ENCODE data around the gene TAF1A.
A peak's percentile ranks its signal among the peaks of the same experiment; 100 is the strongest.
"Not testable (repeated sequence)": the region's sequence is repeated elsewhere in the genome, so short reads cannot be mapped to it uniquely, and the experiment has no call there.

The TAF1A gene

DNA sequence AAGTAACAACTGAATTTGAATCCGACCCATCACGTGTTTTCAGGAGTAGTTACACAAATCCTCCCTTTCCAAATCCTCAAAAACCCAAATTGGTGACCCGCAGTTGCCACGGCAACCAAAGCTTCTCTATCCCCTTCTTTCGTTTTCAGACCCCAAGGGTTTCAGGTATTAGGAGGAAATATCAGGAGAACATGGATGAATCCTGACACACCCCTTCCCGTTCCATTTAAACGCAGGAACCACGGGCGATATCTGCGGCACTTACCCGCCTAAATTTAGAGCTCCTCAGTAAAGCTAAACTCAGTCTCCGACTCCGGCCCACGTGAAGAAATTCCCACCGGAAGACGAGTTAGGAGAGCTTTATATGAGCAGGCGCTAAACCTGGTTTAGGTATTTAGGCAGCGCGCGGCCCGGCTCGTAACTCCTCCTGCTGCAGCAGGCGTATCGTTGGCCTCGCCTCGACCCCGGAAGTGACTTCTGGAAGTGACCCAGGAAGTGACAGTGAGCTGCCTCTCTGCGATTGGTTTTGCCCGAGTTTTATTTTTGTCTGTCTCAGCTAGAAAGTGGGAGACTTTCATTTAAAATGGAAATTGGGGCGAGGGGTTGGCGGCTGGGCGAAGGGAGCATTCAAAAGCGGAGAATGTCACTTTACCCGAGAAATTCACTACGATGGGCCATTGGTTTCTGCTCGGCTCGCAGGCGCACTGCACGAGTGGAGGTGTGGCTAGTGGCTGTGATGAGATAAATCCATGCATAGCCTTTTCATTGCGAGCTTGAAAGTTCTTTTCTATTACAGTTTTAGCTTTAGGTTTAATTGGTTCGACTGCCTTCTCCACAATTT is at the start of gene TAF1A:
Gene TAF1A, minus strand, starts transcription at position 472 of the 841 bp plus-strand sequence.
- peak; percentile 38 for DNase-seq (ENCODE audit: low read depth, low spot score)

DNA sequence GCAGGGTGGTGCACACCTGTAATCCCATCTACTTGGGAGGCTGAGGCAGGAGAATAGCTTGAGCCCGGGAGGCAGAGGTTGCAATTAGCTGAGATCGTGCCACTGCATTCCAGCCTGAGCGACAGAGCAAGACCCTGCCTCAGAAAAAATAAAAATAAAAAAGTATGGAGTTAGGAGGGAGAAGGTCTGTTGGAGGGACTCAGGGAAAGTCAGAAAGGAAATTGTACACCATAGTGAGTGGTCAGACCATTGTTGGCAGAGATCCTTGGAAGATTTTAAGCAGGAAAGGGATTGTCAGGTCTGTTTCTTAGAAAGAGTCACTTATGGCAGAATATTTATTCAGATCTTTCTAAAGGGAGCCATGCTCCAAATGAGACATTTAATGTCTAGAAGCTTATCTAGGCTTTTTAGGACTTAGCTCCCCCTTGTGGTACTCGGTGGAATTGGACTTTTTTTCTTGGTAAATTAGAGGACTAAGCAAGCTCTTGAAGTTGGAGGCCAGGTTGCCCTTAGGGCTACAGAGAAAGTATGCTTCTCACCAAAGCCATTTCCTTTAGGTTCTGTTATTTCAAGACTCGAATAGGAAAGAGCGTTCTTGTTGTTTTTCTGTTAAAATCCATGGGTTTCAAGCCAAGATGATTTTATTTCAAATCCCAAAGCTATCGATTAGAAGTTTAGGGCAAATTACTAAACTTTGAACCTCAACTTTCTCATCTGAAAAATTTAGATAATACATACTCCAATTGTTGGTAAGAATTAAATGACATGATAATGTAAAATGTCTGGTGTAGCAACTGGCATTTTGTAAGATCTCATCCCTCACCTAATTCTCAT is 44.7 kb upstream of the TAF1A start:
- DNase-seq (ENCODE audit: low read depth, low spot score), result peak; percentile 48

- no peak for DNase-seq (ENCODE audit: low read depth, low spot score)
These were observed 43.0 kb upstream of the TAF1A start for GRCh38 chr1:222632749-222633148.

DNA sequence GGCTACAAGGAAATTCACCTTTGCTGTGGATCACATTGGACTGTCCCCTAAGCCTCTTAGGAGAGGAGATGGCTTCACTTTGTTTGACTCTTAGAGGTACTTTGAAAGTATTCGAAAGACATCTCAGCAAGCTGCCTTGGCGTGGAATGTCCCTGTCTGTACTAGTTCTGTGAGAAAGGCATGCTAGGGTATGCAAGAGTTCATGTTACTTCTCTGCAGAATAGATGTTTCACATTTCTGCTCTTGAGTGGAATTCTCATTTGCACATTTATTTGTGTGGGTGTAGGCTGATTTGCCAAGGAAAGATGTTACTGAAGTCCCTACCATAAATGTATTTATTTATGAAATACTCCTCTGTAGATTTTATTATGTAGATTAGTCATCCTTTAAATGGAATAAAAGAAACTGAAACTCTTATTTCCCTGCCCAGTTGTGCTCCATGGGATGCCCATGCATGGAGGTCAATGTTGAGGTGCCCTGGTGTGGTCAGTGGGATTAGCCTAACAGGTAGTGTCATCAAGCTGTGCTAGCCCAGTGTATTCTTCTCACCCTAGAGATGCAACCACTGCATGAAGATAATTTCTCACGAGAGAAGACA is 42.0 kb upstream of the TAF1A start:
- no peak for DNase-seq (ENCODE audit: low read depth, low spot score)

GRCh38 chr1:222629921-222630535 is 40.3 kb upstream of the TAF1A start:
- no peak for DNase-seq (ENCODE audit: low read depth, low spot score)

- DNase-seq (ENCODE audit: low read depth, low spot score), result no peak
These were observed 37.5 kb upstream of the TAF1A start for GRCh38 chr1:222627232-222627631.

- DNase-seq (ENCODE audit: low read depth, low spot score), result no peak
These were observed 34.5 kb upstream of the TAF1A start for GRCh38 chr1:222624214-222624613.

DNA sequence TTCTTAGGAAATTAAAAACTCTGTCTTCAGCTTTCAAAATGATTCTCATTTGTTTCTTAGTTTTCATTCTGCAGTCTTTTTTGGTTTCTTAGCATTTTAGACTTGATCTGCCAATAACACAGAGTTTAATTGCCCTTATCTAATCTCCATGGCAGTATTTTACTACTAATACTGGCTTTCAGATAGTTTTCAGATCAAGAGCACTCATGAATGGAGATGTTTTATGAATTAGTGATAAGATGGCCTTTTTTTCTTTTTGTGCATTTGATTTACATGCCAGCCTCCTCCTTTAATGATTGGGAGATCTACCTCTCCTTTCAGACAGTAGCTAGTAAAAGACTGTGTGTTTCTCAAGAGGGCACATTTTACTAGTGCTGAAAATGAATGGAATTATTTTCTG is 33.7 kb upstream of the TAF1A start:
- no peak for DNase-seq (ENCODE audit: low read depth, low spot score)

DNA sequence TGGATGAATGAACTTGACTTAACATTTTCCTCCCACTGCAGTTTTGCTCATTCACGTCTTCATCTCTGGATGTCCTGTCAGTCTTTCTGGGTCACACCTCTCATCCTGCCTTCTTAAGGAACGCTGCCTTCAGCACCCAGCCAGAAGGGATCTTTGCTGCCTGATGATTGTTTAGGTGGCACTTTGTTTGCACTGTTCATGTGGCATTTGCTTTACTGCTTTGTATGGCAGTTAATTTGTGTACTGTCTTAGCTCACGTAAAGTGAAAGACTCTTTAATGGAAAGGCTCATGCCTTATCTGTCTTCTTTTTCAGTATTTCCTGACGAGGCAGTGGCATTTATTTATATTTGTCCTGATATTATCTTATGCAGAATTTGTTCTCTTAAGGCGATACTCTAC is 33.0 kb upstream of the TAF1A start:
- DNase-seq (ENCODE audit: low read depth, low spot score), result no peak

- no peak for DNase-seq (ENCODE audit: low read depth, low spot score)
These were observed 30.8 kb upstream of the TAF1A start for GRCh38 chr1:222620566-222620965.

- no peak for DNase-seq (ENCODE audit: low read depth, low spot score)
These were observed 29.3 kb upstream of the TAF1A start for GRCh38 chr1:222618880-222619596.

DNA sequence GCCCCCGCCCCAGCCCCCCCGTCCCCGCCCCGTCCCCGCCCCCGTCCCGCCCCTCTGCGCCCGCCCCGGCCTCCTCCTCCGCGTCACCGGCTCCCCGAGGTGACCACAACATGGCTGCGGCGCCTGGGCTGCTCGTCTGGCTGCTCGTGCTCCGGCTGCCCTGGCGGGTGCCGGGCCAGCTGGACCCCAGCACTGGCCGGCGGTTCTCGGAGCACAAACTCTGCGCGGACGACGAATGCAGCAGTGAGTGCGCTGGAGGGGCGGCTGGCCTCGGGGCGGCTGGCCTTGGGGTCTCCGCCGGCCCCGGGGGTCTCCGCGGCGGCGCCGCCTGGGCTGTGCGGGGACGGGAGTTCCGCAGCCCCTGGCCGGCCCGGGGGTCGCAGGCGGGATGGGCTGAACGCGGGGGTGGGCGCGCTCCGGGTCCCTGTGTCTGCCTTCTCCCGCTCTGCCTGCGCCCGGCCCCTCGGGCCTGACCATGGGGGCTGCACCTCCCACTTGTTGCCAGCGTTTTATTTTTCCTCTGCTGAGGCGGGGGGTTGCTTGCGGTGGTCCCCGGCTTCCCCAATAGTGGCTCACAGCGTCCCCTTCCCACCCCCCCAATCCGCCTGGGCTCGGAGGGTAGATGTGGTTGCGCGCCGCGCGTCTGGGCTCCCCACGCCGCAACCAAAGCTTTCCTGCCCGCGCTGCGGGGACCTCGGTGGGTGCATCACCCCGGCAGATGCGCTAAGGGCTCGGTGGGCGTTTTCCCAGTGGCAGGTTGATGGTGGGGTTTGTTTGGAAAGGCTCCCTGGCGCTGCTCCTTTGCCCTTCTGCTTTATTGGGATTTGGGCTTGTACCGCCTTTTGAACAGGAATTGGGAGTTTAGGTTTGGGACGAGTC is 28.5 kb upstream of the TAF1A start, which contains the start of gene MIA3:
Gene MIA3, plus strand, starts transcription at position 97 of the 879 bp plus-strand sequence. Its CDS starts 14 bp downstream, at position 111.
- no peak for DNase-seq (ENCODE audit: low read depth, low spot score)

DNA sequence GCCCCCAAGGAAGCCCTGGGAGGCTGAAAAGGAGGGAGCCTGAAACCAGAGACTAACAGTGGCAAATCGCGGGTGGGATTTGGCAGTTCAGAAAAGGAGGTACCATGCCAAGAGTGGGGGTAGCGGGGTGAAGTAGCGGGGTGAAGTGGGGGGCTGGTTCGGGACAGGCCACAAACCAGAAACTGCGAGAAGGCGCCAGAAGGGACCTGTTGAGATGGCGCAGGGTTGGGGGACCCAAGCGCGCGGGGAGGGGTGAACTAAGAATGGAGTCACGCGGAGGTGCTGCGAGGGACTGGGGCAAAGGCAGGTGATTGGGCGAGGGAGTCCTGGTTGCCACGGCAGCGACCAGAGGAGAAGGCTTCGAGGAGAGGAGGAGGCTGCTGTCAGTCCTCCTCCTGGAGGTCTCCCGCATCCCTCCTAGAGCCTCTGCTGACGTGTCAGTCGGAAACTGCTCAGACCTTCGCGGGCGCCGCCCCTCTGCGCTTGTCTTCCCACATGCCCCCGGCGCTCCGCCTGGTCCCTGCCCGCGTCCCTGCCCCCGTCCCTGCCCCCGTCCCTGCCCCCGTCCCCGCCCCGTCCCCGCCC is 27.7 kb upstream of the TAF1A start:
- DNase-seq (ENCODE audit: low read depth, low spot score), result peak; percentile 97

GRCh38 chr1:222616525-222616924 is 26.8 kb upstream of the TAF1A start:
- no peak for DNase-seq (ENCODE audit: low read depth, low spot score)

DNA sequence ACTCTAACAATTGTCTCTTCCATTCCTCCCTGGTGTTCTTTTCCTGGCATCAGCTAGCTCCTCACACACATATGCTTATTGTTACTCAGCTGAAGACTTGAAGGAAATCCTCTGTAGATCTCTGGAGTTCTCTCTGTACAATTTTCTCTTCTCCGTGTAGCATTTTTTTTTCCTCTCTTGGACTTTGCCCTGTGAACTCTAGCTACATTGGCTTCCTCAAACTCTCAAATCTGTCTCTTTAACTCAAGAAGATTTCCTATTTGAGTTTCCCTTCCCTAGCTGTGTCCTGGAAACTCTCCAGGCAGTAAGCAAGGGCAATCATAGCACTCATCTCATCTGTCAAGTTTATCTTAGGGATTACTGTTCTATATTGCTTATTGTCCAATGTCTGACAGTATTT is 23.9 kb upstream of the TAF1A start:
- no peak for DNase-seq (ENCODE audit: low read depth, low spot score)

- DNase-seq (ENCODE audit: low read depth, low spot score), result no peak
These were observed 21.0 kb upstream of the TAF1A start for GRCh38 chr1:222610728-222611127.

- DNase-seq (ENCODE audit: low read depth, low spot score), result not testable (repeated sequence)
These were observed 19.4 kb upstream of the TAF1A start for GRCh38 chr1:222609111-222609510.

- no peak for DNase-seq (ENCODE audit: low read depth, low spot score)
These were observed 17.0 kb upstream of the TAF1A start for GRCh38 chr1:222606757-222607156.

DNA sequence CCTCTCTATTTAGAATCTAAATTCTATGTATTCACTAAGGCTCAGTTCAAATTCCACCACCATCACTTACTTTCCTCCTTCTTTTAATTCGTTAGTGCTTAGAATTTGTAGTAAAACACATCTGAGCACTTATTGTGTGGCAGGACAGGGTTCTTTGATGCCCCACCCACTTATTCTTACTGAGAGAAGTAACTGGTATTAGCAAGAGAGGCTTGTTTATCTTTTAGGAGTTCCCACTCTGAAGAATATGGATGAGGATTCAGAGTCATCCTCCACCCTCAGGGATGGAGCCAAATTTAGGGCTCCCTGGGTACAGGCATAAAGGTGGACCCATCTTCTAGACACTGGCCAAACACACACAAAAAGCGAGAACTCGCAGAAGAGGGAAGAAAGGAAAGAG is 11.5 kb upstream of the TAF1A start:
- DNase-seq (ENCODE audit: low read depth, low spot score), result no peak

GRCh38 chr1:222600281-222600680 is 10.5 kb upstream of the TAF1A start:
- DNase-seq (ENCODE audit: low read depth, low spot score), result no peak
